Measurements from ENCODE around the gene TMEM151B.

Gene TMEM151B

GRCh38 chr6:44292661-44293365, 22.6 kb downstream of the TMEM151B start:
- TF ChIP-seq, protein P1, sequence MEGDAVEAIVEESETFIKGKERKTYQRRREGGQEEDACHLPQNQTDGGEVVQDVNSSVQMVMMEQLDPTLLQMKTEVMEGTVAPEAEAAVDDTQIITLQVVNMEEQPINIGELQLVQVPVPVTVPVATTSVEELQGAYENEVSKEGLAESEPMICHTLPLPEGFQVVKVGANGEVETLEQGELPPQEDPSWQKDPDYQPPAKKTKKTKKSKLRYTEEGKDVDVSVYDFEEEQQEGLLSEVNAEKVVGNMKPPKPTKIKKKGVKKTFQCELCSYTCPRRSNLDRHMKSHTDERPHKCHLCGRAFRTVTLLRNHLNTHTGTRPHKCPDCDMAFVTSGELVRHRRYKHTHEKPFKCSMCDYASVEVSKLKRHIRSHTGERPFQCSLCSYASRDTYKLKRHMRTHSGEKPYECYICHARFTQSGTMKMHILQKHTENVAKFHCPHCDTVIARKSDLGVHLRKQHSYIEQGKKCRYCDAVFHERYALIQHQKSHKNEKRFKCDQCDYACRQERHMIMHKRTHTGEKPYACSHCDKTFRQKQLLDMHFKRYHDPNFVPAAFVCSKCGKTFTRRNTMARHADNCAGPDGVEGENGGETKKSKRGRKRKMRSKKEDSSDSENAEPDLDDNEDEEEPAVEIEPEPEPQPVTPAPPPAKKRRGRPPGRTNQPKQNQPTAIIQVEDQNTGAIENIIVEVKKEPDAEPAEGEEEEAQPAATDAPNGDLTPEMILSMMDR (conservative IDR thresholded peaks at IDR 0.05), result no peak
- H3K27ac ChIP-seq, result no peak overlapping the region

DNA sequence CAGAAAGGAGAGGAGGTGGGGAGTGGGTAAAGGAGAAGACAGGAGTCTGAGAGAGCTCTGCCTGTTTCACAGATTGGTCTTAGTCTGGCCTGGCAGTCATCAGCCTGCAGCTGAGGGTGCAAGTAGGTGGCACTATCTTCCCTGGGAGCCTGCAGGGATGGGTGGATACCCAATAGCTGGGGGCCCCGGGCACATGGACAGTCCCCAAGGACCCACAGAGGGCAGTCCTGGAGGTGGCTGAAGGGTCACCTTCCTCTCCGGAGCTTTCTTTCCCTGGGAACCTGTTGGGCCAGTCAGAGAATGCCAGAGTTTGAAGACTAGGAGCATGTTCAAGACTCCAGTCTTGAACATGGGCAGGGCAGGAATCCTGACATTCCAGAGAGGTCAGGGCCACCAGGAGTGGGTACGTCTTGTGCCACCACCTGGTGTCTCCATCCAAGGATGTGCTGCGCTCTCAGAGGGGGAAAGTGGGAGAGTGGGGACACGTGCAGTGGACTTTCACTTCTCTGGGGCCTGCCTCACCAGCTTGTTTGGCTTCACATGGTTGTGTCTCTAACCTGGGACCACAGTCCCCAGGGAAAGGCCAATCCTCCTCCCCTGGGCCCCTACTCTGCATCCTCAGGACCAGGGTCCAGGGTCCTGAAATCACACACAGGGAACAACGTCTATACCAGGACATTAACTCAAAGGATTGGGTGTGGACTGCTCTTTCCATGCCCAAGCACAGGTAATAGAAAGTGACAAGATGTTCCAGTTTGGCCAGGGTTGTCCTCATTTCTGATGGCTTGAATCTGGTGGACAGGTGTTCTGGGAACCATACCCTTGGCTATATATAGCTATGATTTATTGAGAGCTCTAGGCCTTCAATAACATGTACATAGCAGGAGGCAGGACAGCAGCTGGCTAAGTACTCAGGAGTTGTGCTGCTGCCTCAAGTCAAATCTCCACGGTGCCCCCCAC, 24.9 kb downstream of the TMEM151B start:
- TF ChIP-seq, protein P1 (conservative IDR thresholded peaks at IDR 0.05), result no peak
- no peak overlapping the region for H3K27ac ChIP-seq

GRCh38 chr6:44297063-44298038, 27.1 kb downstream of the TMEM151B start:
- TF ChIP-seq, protein P1 (conservative IDR thresholded peaks at IDR 0.05), result no peak
- peak overlapping the region; percentile 45; the same call in 1 of the 2 replicates for H3K27ac ChIP-seq

DNA sequence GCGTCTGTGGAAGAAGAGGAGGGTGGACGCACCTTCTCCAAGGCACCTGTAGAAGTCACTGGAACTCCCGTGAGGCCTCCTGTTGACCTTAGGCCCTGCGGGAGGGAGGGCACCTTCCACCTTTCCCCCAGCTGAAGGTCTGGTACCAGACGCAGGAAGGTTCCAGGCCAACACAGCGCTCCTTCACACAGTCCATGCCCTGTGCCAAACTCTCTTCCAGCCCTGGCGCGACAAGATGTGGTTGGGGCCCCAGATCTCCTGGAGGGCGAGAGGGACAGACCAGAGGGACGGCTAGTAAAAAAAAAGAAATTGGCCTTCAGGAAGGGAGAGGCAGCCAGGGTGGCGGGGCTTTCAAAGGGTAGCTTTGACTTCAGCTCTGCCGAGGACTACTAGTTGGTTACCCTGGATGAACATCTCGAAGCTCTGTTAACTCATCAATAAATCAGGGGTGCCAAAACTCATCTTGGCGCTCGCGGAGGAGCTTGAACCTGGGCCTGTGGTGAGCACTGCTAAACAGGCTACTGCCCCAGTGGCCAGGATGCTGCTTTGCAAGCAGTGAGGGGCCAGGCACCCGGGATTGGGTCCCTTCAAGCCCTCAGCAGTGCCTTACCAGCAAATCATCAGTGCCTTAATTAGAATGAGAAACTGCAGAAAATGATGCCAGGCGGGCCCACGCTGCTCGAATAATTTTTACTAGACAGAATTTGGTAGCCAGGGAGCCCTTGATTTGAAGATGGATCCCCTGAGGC, 28.0 kb downstream of the TMEM151B start:
- TF ChIP-seq, protein P1 (conservative IDR thresholded peaks at IDR 0.05), result no peak; the same call in 1 of the 2 replicates
- peak overlapping the region; percentile 45; the same call in 1 of the 2 replicates for H3K27ac ChIP-seq

GRCh38 chr6:44298864-44299263, 28.6 kb downstream of the TMEM151B start:
- no peak overlapping the region for H3K27ac ChIP-seq
- TF ChIP-seq, protein P1 (conservative IDR thresholded peaks at IDR 0.05), result no peak

GRCh38 chr6:44300292-44300823, 30.1 kb downstream of the TMEM151B start:
- H3K27ac ChIP-seq, result no peak overlapping the region
- TF ChIP-seq, protein P1 (conservative IDR thresholded peaks at IDR 0.05), result no peak

All from VCaP (cell line).